ENCODE results near the gene TAF15.

Gene TAF15

DNA sequence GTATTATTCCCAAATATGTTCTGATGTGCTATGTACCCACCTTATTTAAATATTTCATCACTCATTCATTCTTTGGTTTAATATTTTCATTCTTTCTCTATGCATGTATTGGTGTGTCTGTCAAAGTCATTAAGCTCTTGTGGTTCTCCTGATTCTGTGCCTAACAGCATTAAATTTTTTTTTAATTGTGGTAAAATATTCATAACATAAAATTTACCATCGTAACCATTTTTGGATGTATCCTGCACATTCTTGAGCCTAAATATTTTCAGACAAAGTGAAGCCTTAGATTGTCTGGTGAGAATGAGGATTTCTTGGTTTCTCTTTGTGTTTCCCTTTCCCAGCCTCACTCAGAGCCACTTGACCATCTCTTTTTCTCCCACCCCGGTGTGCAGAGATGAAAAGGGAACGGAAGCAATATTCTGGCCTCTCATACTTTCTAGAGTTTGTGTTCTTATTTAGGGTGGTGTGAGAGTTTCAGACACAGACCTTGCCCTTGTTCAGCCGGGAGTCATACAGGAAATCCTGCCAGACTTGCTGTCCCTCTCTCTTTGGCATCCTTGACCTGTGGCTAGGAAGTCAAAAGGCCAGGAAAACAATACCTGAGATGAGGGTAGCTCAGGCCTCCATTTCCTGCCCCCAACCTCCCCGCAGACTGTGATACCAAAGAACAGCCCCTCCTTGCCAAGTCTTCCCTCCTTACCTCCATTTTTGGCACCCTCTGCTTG lies 66.0 kb downstream of the TAF15 start:
- DNase-seq: no peak

DNA sequence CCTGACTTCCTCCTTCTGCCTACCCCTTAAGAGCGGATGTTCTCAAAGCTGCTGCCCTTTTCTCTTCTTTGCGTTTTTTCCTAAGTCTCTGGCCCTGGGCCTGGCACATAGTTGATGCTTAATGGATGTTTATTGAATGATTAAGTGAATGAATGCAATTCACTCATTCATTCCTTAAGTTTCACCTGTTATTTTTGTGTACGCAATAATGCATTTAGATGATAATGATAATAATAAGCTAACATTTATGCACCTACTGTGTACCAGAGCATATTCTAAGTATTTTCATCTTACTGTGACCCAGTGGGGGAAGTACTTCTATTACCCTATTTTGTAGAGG lies 66.5 kb downstream of the TAF15 start:
- no peak for DNase-seq

DNA sequence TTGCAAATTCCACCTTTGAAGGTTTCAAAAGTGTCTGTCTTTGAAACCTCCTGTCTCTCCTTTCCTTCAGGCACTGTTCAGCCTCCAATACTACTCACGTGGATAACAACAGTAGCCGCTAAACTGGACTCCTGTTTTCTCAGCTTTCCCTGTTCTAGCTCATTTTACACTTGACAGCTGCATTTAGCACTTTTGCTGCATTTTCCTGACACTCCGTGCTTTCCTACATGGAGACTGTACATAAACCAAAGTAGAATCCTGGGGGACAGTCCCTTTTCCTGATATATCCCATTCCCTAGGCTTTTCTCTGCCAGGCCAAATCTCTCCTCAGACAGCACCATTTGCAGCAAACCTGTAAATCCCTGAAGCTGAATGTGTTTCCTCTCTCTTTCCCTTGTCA lies 67.2 kb downstream of the TAF15 start:
- no peak for DNase-seq

DNA sequence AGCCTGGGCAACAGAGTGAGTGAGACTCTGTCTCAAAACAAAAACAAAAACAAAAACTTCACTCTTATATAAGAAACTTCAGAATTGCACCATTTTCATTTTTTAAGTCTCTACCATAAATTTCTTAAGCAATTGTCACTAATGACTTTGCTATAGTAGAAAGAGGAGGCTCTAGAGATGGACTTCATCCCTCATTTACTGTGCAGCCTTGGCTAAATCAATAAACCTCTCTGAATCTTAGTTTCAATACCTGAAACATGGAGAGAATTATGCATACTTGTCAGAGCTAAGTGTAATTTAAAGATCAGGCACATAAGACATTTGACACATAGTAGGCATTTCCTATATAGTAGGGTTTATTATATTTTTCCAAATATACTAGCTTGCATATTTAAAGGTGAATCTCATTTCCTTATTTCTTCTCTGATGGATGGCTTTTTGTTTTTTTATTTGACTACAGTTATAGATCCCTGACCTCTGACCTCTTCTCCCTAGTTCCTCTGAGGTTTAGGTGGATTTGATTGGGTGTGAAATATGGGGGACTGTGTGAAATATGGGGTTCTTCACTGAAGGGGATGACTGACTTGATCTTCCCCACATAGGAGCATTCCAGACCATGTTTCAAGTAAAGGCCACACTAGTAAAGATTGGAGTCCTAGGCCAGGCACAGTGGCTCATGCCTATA lies 68.2 kb downstream of the TAF15 start:
- no peak for DNase-seq

DNA sequence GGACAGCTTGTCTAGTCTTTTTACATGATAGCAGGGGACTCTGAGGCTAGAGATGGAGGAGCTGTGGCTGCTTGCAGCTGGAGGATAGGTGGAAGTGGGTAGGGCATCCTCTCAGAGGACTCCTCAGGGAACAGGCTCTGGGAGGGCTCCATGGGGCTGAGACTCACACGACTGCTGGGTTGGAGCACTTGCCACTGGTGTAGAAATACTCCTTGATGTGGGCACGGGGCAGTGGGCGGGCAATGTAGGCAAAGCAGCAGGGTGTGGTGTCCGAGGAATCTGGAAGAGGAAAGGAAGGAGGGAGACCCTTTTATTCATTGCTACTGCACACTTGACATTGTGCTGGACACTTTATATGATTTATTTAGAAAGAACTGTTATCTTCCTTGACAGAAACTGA lies 69.1 kb downstream of the TAF15 start:
- DNase-seq: no peak

DNA sequence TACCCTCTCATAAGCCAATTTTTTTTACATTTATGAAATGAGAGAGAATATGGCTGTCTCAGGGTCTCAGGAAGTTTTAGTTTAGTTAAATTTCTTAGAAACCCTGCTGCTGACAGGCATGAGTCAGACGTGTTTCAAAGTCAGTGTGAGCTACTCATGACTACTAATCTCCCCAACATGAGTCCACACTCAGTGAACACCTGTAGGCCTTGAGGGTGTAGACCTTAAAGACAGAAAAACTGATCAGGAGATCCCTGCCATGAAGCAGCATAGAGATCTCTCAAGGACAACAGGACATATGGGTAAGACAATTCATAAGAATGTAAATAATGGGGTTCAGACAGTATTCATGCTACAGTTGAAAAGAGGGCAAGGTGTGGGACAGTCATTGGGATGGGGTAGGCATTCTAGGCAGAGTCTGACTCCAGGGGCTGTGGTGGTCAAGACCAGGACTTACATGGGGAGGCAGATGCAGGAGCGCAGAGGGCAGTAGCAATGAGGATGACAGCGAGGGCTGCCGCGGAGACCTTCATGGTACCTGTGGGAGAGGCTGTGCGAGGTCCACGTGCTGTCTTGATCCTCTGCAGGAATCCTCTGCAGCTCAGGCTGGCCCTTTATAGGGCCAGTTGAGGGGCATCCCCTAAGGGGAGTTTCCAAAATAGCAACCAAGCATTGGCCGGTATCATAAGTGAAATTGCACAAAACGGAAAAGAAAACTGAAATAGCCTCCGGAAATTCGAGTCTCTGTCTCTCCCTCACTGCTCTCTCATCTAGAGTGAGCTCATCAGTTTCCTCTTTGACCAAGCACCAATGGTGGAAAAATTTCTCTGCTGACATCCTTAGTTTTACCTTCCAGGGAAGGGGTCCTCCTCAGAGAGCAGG lies 70.7 kb downstream of the TAF15 start, which contains the start of gene CCL5:
CCL5 (minus strand) TSS at position 588 of the 882 bp plus-strand sequence.
- no peak for DNase-seq

DNA sequence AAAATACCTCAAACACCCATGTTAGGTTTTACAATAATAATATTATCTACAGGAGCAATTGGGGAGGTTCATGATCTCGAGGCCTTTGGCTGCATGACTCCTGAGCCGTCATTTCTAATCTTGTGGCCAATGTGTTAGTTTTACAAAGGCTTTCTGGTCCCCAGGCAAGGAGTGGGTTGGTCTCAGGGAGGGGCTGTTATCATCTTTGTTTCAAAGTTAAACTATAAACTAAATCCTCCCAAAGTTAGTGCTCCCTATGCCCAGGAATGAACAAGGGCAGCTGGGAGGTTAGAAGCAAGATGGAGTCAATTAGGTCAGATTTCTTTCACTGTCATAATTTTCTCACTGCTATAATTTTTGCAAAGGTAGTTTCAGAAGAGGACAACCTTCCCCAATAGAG lies 80.0 kb downstream of the TAF15 start:
- no peak for DNase-seq

DNA sequence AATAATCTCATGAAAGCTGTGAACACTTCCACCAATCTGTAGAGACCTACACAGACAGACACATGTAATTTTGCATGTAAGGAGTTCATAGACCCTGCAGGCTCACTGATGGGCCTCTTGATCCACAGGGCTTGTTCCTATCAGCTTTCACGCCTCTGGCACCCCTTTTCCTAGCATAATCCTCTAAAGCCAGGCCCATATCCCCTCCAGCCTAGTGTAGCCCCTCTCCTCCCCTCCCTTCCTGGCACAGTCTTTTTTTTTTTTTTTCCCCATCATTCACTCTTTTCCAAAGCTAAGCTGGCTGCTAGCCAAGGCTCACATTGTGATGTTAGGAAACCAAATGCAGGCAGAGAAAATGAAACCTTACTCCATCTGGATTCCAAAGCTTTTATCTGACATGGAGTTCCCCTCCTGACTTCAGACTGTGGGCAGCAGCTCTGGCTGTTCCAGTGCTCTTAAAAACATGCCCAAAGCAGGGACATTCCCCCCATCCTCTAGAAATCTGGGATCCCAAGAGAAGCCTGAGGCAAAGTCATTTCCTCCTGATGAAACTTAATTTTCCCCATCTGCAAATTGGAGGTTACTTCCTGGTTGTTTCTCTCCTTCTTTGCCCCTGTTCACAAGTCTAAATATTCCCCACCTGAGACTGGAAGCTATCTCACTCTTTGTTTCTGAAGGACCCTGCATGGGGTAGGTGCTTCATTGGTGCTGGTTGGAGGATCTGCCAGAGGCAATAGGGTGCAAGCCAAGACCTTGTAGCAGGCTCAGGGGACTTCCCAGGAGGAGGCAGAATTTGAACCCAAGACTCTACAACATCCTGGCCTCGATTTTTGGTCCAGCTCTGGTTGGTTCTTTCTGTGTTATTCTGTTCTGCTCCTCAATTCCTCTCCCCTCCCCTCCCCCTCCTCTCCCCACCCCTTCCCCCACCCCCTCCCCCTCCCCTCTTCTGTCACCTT lies 80.8 kb downstream of the TAF15 start:
- no peak for DNase-seq

DNA sequence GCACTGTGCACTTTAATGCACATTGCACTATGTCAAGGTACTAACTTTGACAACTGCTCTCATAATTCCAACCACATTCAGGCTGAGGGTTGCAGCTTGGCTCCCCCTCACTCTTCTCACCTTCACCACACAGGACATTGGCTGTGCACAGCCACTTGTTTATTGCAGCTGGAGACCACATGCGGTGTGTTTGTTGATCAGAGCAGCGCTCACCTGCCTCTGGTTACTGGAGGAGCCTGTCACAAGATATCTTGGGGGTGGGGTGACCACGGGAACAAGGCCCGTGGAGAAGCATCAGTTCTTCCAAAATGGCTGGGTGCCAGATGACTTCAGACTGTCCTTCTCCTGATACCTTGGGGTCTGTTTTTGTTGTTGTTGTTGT lies 81.5 kb downstream of the TAF15 start:
- DNase-seq: no peak

DNA sequence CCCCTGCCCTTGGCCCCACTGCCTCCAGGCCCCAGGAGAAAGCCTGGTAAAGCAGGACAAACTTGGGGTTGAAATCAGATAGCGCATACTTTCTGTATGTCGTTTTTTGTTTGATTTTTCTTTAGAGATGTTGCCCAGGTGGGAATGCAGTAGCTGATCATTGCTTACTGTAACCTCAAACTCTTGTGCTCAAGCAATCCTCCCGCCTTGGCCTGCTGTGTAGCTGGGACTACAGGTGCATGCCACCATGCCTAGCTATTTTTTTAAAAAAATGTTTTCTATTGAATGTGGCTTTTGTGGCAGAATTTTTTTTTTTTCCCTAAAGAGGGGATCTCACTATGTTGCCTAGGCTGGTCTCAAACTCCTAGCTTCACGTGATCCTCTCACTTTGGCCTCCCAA lies 82.0 kb downstream of the TAF15 start:
- no peak for DNase-seq

DNA sequence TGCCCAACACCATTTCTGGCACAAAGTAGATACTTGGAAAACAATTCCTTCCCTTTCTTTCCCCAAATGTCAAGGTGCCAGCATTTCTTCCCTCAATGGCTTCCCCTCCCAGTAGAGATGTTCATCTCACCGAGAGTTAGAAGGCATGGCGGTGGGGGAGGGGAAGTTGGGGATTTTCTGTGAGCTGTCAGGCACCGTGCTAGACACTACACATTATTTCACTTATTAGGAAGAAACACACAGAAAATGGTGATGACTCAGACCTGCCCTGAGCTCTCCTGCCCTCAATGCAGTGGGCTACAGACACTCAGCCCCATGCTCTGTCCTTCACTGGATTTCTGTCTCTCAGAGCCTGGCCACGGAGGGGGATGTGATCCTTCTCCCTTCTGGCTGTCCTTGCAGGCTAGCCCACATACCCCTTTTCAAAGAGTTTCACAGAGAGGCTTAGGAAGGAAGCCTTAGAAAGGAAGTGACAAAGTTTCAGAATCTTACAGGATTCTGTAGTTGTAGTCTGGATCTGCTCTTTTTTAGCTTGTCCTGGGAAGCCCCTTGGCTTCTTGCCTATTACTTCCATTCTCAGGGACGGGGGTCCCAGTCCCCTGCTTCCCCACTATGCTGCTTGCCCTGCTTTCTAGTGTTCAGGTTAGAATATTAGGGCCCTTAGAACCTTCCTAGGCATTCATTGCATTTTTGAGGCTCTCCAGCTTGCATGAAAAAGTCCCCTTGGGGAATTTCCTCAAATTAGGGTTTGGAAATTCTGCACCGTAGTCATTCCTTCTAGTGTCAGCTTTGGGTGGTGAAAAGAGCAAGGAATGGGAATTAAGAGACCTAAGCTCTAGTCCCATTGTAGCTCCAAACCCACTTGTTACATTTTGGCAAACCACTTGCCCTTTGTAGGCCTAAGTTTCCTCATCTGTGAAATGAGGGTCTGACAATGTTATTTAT lies 83.1 kb downstream of the TAF15 start:
- no peak for DNase-seq

DNA sequence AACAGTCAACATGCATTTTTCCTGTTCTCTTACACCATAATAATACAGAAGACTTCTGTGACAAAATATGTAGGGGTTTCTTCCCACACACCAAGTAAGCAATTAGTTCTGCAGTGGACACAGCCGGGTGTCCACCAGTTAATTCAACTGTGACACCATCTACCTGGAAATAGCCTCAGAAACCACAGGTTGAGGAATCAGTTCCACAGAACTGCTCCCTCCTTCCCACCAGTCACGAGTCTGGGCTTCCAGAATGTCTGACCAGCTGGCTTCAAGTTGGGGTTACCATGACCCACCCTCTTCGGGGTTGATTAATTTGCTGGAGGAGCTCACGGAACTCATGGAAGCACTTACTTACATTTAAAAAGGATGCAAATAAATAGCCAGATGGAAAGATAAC lies 84.5 kb downstream of the TAF15 start:
- DNase-seq: no peak

DNA sequence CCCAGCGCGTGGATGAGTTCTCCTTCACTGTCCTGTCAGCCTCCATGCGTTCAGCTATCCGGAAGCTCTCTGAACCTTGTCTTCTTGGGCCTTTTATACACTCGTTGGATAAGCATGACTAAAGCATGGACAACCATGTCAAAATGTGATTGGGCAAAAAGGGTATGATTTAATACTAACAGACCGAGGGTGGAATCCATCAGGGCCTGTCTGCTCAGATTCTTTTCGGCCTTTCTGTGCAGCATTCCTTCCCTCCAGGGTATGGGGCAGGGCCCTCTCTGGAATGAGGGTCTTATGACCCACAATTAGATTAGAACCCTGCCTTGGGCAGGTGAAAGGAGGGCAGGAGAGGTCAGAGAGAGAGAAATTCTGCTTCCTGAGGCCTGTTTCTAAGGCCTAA lies 84.9 kb downstream of the TAF15 start:
- no peak for DNase-seq

DNA sequence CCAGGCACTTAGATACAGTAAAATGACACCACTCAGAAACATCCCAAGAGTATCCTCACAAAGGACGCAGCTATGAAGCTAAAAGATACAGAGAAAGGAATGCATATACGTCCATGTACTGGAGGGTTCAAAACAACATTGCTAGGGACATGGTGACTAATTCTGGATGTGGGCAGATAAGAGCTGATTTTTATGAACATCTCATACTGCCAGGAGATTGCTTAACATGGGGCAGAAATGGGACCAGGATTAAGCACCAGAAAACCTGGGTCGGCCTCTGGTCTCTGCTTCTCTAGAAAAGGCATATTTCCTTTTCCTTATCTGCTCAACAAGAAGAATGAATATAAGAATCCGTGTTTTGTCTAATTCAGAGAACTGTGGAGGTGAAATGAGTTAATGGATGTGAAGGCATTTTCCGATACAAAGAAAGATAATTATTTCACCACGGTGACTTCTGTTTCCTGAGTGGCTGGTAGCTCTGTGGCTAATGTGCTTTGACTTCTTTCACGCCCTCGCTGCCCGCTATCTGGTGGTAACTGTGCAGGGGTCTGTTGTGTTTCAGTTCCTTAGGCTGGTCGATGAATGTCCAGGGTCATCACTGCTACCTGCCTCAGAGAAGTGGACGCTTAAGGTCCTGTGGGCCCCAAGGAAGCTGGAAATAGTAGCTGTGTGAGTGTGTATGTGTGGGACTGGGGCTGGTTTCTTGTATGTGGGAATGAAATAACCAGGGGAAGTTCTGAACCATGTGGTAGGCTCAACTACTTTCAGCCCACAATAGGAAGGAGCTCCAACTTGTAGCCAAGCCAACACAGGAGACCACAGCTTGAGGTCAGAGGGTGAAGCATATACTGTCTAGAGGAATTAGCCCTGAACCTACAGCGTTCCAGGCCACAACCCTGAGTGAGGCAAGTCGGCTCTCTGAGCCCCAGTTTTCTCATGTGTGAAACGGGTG lies 86.6 kb downstream of the TAF15 start:
- no peak for DNase-seq

All from cerebellar nuclear complex (tissue), 1 donor.